Liver (tissue), 3 donors: Measurements from ENCODE around the gene PDCD7.
A peak's percentile ranks its signal among the peaks of the same experiment; 100 is the strongest.

ENCODE experiments used
- ATF3 ChIP-seq: IDR thresholded peaks from 2 replicates; pipeline ENCODE4 v1.6.1; 2016; ENCODE audit warnings: antibody characterized with exemption
- CTCF ChIP-seq: fragments of 150-350 bp; IDR thresholded peaks from 2 replicates; pipeline ENCODE4 v1.5.1; 2017; ENCODE audit warnings: improper control_type of control experiment, low read depth, low read length; ENCODE audit not compliant: missing input control
- FOXA1 ChIP-seq: IDR thresholded peaks from 2 replicates; pipeline ENCODE4 v1.6.1; 2016; ENCODE audit warnings: antibody characterized with exemption
- JUND ChIP-seq, 2 donors: IDR thresholded peaks; 2 replicates each; pipeline ENCODE4 v1.6.1; 2016; ENCODE audit warnings: antibody characterized with exemption in 2 of 2
- MAX ChIP-seq: IDR thresholded peaks from 2 replicates; pipeline ENCODE4 v1.6.1; 2016; ENCODE audit warnings: antibody characterized with exemption
- RAD21 ChIP-seq, 2 donors: IDR thresholded peaks; 2 replicates each; pipeline ENCODE4 v1.6.1; 2016; ENCODE audit warnings: antibody characterized with exemption in 2 of 2, mild to moderate bottlenecking in 2 of 2
- REST ChIP-seq: IDR thresholded peaks from 2 replicates; pipeline ENCODE4 v1.6.1; 2016; ENCODE audit warnings: antibody characterized with exemption, mild to moderate bottlenecking
- YY1 ChIP-seq: IDR thresholded peaks from 2 replicates; pipeline ENCODE4 v1.6.1; 2016; ENCODE audit warnings: antibody characterized with exemption, mild to moderate bottlenecking
- donor health status: healthy.
- donor health status: healthy.

- TF ChIP-seq RAD21 (IDR thresholded peaks at IDR 0.05) (peak in 1 of 2 donors; percentile 18), CTCF (no peak), MAX (no peak), JUND (IDR thresholded peaks at IDR 0.05) (no peak), REST (no peak), YY1 (peak; percentile 44), ATF3 (no peak), FOXA1 (no peak)
Measured at GRCh38 chr15:65133548-65134200, at the start of gene PDCD7.
